ENCODE measurements around the gene DAZAP2.
A peak's percentile ranks its signal among the peaks of the same experiment; 100 is the strongest.

DAZAP2 gene

DNA sequence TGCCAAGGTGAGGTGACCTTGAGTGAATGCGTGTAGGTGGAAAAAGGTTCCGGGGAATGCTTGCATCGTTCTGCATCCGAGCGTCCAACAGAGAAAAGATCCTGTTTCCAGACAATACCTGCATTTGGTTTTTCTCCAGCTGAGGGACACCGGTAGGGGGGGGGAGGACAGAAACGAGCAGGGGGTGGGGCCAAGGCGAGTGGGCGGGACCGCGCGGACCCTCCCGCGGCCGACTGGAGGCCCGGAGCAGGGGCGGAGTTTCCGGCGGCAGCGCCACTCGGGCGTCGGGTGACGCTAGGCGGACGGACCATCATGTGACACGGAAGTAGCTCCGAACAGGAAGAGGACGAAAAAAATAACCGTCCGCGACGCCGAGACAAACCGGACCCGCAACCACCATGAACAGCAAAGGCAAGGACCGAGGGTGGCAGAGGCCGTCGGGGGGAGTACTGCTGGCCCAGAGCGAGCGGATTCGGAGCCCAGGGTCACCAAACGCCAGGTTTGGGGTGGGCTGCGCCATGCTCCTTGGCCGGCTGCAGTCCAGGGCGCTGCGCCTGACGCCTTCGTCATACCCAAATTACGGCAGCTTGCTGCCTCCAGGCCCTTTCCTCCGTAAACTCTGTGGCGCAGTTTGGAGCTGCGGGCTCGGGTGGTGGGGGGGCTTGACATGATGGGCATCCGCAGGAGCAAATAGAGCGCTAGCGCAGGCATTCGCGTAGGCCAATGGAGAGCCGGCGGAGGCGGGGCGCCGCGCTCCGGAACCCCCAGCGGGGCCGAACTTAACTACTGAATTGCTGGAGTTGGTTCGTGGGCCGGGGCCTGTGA is at the start of gene DAZAP2:
Gene DAZAP2 (plus strand): TSS at position 317 of the 825 bp plus-strand sequence. CDS start 82 bp downstream, at position 399.
- peak; percentile 95 for DNase-seq

GRCh38 chr12:51189790-51190355 is 48.8 kb upstream of the DAZAP2 start:
- no peak for DNase-seq

GRCh38 chr12:51190820-51191219 is 47.8 kb upstream of the DAZAP2 start:
- DNase-seq, result no peak

DNA sequence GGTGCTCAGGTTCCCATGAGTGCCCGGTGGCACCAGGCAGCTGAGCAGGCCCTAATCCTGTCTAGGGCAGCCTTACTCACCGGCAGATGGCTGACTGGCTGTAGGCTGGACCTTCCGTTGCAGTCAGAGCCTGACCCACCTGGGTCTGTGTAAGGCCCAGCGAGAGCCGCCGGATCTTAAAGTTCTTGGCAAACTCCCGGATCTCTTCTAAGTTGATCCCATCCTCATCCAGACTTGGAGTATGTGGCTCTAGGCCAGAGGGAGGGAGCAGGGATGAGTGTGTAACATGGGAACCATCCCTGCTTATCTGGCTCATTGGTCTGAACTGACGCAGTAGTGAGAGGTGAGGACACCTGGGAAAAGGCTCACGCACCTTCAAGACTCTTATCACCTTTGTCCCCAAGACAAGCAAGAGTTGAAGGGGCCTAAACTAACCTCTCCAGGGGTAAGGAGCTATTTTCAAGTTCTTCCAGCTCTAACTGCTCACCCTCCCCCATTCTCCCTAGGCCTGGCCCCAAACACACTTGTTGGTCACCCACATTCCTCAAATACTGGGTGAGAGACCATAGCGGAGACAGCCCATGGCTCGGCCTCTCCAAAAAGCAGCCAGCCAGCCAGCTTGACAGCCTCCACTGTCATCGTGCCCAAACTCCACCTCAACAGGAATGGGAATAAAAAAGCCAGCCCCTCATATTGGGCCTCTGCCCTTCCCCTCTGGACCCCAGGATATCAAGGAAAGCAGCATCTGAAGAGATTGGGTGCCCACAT is 46.9 kb upstream of the DAZAP2 start:
- DNase-seq, result no peak

- no peak for DNase-seq
Measured at GRCh38 chr12:51192284-51192671, 46.3 kb upstream of the DAZAP2 start.

DNA sequence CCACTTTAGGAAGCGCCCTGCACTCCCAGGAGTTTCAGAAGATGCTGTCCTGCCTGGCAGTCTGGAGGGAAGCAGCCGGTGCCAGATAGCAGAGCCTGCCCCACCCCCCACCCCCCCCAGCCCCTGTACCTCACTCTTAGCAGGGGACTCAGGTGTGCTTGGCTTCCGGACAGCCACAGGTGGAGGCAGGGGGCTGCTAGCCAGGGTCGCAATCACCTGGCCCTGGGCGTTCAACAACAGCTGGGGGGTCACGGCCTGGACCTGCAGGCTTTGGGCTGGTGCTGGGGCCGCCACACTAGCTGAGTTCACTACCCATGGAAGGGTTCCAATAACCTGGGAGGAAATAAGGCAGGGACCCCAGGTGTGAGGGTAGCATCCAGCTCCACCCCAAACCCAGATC is 42.8 kb upstream of the DAZAP2 start:
- no peak for DNase-seq

DNA sequence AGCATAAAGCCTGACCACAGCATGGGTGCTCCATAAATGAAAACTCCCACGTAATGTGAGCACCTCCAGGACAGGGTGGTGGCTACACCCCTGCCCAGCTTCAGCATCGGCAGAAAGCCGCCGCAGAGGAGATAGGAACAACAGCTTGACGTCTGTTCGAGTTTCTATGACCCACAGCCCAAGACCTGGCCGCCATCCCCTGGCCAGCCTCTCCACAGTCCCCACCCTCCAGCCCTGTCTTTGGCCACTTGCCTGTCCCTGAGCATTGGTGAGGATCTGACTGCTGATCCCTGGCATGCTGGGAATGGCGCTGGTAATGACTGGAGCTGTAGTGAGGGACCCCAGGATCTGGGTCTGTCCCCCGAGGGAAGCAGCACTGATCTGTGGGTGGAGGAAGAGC is 42.1 kb upstream of the DAZAP2 start:
- no peak for DNase-seq

- DNase-seq, result no peak
Measured at GRCh38 chr12:51197736-51198567, 40.7 kb upstream of the DAZAP2 start.

DNA sequence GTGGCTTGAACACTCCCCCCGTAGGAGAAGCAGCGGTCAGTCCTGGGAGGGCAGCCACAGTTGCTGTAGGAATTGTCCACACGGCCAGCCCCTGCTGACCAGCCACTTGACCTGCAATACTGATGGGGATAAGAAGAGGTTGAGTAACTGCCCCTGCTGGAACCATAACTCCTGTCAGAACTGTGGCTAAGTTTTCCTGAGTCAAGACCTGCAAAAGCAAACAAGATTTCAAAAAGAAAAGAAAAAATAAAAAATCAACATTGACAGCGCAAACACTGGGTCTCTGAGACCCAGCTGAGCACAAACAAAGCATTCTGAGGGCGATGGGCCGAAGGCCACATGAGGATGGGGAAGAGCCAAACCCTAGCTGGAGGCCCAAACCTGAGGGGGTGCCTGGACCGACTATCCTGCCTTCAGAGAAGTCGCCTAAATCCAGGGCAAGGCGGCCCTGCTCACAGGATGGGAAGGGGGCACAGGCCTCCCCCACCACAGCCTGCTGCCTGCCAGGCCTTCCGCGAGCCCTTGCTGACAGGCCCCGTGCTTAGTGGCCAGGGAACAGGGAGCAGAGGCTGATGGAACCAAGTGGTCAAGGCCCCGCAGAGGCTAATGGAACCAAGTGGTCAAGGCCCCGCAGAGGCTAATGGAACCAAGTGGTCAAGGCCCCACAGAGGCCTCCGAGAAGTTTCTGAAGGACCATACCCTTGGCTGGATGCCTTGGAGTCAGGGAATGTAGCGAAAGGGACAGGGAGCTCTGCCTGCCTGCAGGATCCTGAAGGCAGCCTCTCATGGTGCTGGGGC is 39.9 kb upstream of the DAZAP2 start:
- DNase-seq, result no peak

GRCh38 chr12:51199366-51199945 is 39.2 kb upstream of the DAZAP2 start:
- no peak for DNase-seq

DNA sequence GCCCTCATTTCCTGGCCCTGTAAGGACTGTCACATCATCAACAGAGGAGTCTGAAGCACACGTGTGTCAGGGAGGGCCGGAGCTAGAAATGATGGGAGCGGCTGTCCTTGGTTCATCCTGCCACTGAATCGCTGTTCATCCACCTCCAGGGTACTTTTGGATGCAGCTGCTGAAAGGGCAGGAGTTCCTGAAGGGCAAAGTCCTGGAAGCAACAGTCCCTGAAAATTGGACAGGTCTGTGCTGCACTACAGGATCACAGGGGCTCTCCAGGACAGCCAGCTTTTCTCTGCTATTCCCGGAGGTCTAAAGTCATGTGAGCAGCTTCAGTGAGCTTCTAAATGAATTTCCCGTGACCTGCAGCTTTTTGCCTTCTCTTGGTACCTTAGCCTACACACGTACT is 38.5 kb upstream of the DAZAP2 start:
- DNase-seq, result no peak

- no peak for DNase-seq
Measured at GRCh38 chr12:51200806-51201205, 37.8 kb upstream of the DAZAP2 start.

GRCh38 chr12:51202718-51203117 is 35.9 kb upstream of the DAZAP2 start:
- no peak for DNase-seq

- DNase-seq, result no peak
Measured at GRCh38 chr12:51205350-51205749, 33.3 kb upstream of the DAZAP2 start.

- no peak for DNase-seq
Measured at GRCh38 chr12:51208016-51208660, 30.5 kb upstream of the DAZAP2 start.

GRCh38 chr12:51209259-51209658 is 29.4 kb upstream of the DAZAP2 start:
- DNase-seq, result no peak

- no peak for DNase-seq
Measured at GRCh38 chr12:51210690-51211395, 27.8 kb upstream of the DAZAP2 start.

- no peak for DNase-seq
Measured at GRCh38 chr12:51214895-51215294, 23.7 kb upstream of the DAZAP2 start.

DNA sequence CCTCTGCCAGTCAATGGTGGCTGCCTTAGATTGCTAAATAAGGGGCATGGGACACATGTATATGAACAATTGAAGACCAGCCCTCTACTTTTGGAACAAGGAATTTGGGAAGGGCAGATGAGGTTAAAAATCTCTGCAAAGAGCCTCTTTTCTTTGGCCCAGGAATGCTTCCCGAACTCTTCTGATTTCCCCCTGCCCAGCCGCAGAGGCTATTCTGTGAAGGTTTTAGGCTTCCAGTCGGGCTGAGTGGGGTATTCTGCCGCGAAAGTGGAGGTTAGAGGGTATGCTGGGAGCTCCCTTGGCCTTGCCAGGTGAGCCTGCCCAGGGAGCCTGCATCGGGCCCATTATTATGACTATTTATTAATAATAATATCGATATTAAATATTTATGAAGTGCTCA is 22.0 kb upstream of the DAZAP2 start:
- no peak for DNase-seq
